HepG2 (cell line): ENCODE measurements around the gene IZUMO4. TPM values are rescaled to one million over a fixed set of nuclear protein-coding genes. Genes with fewer than 3 reads are reported as not detected.

ENCODE experiments used
- EZH2 ChIP-seq: conservative IDR thresholded peaks from 2 replicates; pipeline ENCODE4 v1.6.1; 2012; ENCODE audit warnings: mild to moderate bottlenecking, low read depth, low read length, moderate library complexity
- GFI1 ChIP-seq: sonication (generic); formaldehyde crosslinking; IDR thresholded peaks from 2 replicates; pipeline ENCODE4 v1.5.0; 2020; ENCODE audit warnings: missing genetic modification reagents, mild to moderate bottlenecking, borderline replicate concordance
- HBP1 ChIP-seq: IDR thresholded peaks from 2 replicates; pipeline ENCODE4 v1.6.1; 2016; ENCODE audit warnings: low read depth, control low read depth
- HMGA1 ChIP-seq: sonication (generic); formaldehyde crosslinking; conservative IDR thresholded peaks from 2 replicates; pipeline ENCODE4 v1.4.0; 2020; ENCODE audit warnings: missing genetic modification reagents
- IRF9 ChIP-seq: sonication (generic); formaldehyde crosslinking; IDR thresholded peaks from 2 replicates; pipeline ENCODE4 v1.8.0; 2022; ENCODE audit warnings: missing genetic modification reagents, mild to moderate bottlenecking, borderline replicate concordance
- KLF9 ChIP-seq: IDR thresholded peaks from 2 replicates; pipeline ENCODE4 v1.6.1; 2016; ENCODE audit warnings: low read depth
- MAF1 ChIP-seq: sonication (generic); formaldehyde crosslinking; IDR thresholded peaks from 2 replicates; pipeline ENCODE4 v1.5.0; 2020; ENCODE audit warnings: missing genetic modification reagents, borderline replicate concordance
- NFYC ChIP-seq: IDR thresholded peaks from 2 replicates; pipeline ENCODE4 v1.6.1; 2016; ENCODE audit warnings: missing genetic modification reagents, missing compliant biosample characterization
- NR3C1 ChIP-seq: sonication (generic); formaldehyde crosslinking; IDR thresholded peaks from 2 replicates; pipeline ENCODE4 v1.4.0; 2020; ENCODE audit warnings: missing genetic modification reagents
- RBM22 ChIP-seq: fragments of 200-400 bp; formaldehyde crosslinking; optimal IDR thresholded peaks from 2 replicates; pipeline ENCODE3; 2017; ENCODE audit warnings: mild to moderate bottlenecking, low read length, moderate library complexity
- RCOR2 ChIP-seq: IDR thresholded peaks from 2 replicates; pipeline ENCODE4 v1.6.1; 2016; ENCODE audit warnings: missing biosample characterization, missing genetic modification reagents
- REXO4 ChIP-seq: sonication (generic); formaldehyde crosslinking; IDR thresholded peaks from 2 replicates; pipeline ENCODE4 v1.8.0; 2022; ENCODE audit warnings: missing genetic modification reagents, mild to moderate bottlenecking, borderline replicate concordance
- SAFB2 ChIP-seq: sonication (generic); formaldehyde crosslinking; IDR thresholded peaks from 2 replicates; pipeline ENCODE4 v1.5.1; 2020; ENCODE audit warnings: missing genetic modification reagents, low read depth, mild to moderate bottlenecking, borderline replicate concordance
- SP140L ChIP-seq: sonication (generic); formaldehyde crosslinking; IDR thresholded peaks from 2 replicates; pipeline ENCODE4 v1.4.0; 2020; ENCODE audit warnings: missing genetic modification reagents, borderline replicate concordance
- SRF ChIP-seq: IDR thresholded peaks from 2 replicates; pipeline ENCODE4 v1.6.1; 2011; ENCODE audit warnings: mild to moderate bottlenecking, low read depth, low read length, moderate library complexity
- SUZ12 ChIP-seq: fragments of 150-350 bp; IDR thresholded peaks from 2 replicates; pipeline ENCODE4 v1.6.1; 2014; ENCODE audit warnings: low read depth, low read length
- THAP9 ChIP-seq: sonication (generic); formaldehyde crosslinking; IDR thresholded peaks from 2 replicates; pipeline ENCODE4; 2020; ENCODE audit warnings: missing genetic modification reagents, mild to moderate bottlenecking, borderline replicate concordance
- ZBTB26 ChIP-seq: IDR thresholded peaks from 2 replicates; pipeline ENCODE4 v1.6.1; 2016; ENCODE audit warnings: missing compliant biosample characterization, missing genetic modification reagents, borderline replicate concordance
- ZFP82 ChIP-seq: sonication (generic); formaldehyde crosslinking; IDR thresholded peaks from 2 replicates; pipeline ENCODE4 v1.5.1; 2020; ENCODE audit warnings: mild to moderate bottlenecking, missing genetic modification reagents, borderline replicate concordance
- ZMYM3 ChIP-seq: sonication (generic); formaldehyde crosslinking; IDR thresholded peaks from 2 replicates; pipeline ENCODE4 v1.5.1; 2020; ENCODE audit warnings: mild to moderate bottlenecking, missing genetic modification reagents
- ZNF7 ChIP-seq: IDR thresholded peaks from 2 replicates; pipeline ENCODE4 v1.6.1; 2016; ENCODE audit warnings: missing biosample characterization, missing genetic modification reagents
- ZNF75D ChIP-seq: sonication (generic); formaldehyde crosslinking; IDR thresholded peaks from 2 replicates; pipeline ENCODE4 v1.8.1; 2023; ENCODE audit warnings: missing genetic modification reagents, mild to moderate bottlenecking, borderline replicate concordance
- ZNF782 ChIP-seq: sonication (generic); formaldehyde crosslinking; IDR thresholded peaks from 2 replicates; pipeline ENCODE4 v1.4.0; 2020; ENCODE audit warnings: missing genetic modification reagents, mild to moderate bottlenecking, borderline replicate concordance
- ZNF816 ChIP-seq: sonication (generic); formaldehyde crosslinking; IDR thresholded peaks from 2 replicates; pipeline ENCODE4 v1.8.0; 2022; ENCODE audit warnings: missing genetic modification reagents, mild to moderate bottlenecking, borderline replicate concordance
- polyA plus RNA-seq, 8 experiments: library from polyadenylated mRNA; depleted of rRNA in 3 of 8; stranded (reverse) in 7 of 8; unstranded in 1 of 8; fragments of >200 nt; fragmentation: Illumina TruSeq in 4 of 8; extraction: Trizol in 4 of 8; gene quantifications; 2 replicates each; pipeline versions ENCODE4 v1.2.1 to v1.2.3, GENCODE V29; 2011 to 2016; ENCODE audit warnings: low read depth in 4 of 8, missing spikeins in 1 of 8, mixed read lengths in 1 of 8; ENCODE audit not compliant: insufficient read depth in 1 of 8
- total RNA-seq, 5 experiments: library from RNA; depleted of rRNA; stranded (reverse); fragments of >200 nt; fragmentation: Illumina TruSeq; extraction: Trizol; gene quantifications; 2 replicates each; pipeline ENCODE4 v1.2.3, GENCODE V29; 2016; ENCODE audit warnings: low read depth in 1 of 5

IZUMO4 gene
- total and polyA plus RNA-seq, 2 of the 13 experiments (the other 11 are each of a cell fraction or from before 2014, with no cell fraction given) = 0.77 to 3.9 TPM

- TF ChIP-seq THAP9 (CRISPR knock-in tag) (no peak), ZNF816 (CRISPR knock-in tag) (no peak; the same call in 1 of the 2 replicates), SAFB2 (CRISPR knock-in tag) (peak; percentile 87; the same call in 1 of the 2 replicates), IRF9 (no peak), HBP1 (CRISPR knock-in tag) (no peak), GFI1 (CRISPR knock-in tag) (no peak), NR3C1 (CRISPR knock-in tag) (no peak), REXO4 (CRISPR knock-in tag) (no peak), KLF9 (peak; percentile 50; the same call in 1 of the 2 replicates), RCOR2 (CRISPR knock-in tag) (peak; percentile 95), ZNF7 (CRISPR knock-in tag) (no peak), ZBTB26 (CRISPR knock-in tag) (peak; percentile 62; the same call in 1 of the 2 replicates), ZNF782 (CRISPR knock-in tag) (no peak), NFYC (no peak), SRF (no peak), ZMYM3 (CRISPR knock-in tag) (peak; percentile 100), EZH2 (no peak), MAF1 (CRISPR knock-in tag) (no peak), SUZ12 (no peak), ZNF75D (CRISPR knock-in tag) (no peak), ZFP82 (CRISPR knock-in tag) (peak; percentile 86), RBM22 (no peak), SP140L (no peak), HMGA1 (no peak)
These were observed 45.5 kb upstream of the IZUMO4 start, which contains the start of gene MKNK2 (continued) for GRCh38 chr19:2050991-2051772.
